Measurements from ENCODE around the gene FUNDC2.

FUNDC2 gene

GRCh38 chrX:155031657-155032056 is 5.0 kb downstream of the FUNDC2 start:
- Histone ChIP-seq H3K27ac (ENCODE audit: extremely low read depth, low read depth, low read length) (no peak overlapping the region), H3K9me3 (ENCODE audit: control insufficient read depth, insufficient read depth, low read depth, low read length) (peaks cover 3% of the 10 kb centered on the region; the same call in 1 of the 2 replicates), H3K4me1 (ENCODE audit: control insufficient read depth, insufficient read depth, low read length) (0 out of 2 replicates have a peak, but pooled peaks cover 2% of the 10 kb centered on the region), H3K36me3 (ENCODE audit: control insufficient read depth in 2 of 2, insufficient read depth in 1 of 2, low read length in 2 of 2) (peaks cover 9 to 22% of the 10 kb centered on the region in 2 experiments; a peak in 2 of 3 replicates), H3K4me3 (ENCODE audit: low read depth, low read length) (no peak overlapping the region)
- ChIA-PET CTCF (no interaction called here), POLR2A (no interaction called here)
- TF ChIP-seq GLIS1 (tag by site-specific recombination; IDR thresholded peaks at IDR 0.05) = no peak
- TF ChIP-seq ZNF664 (tag by site-specific recombination; IDR thresholded peaks at IDR 0.05) = no peak
- no peak for TF ChIP-seq ZNF366 (tag by site-specific recombination; conservative IDR thresholded peaks at IDR 0.05)
- TF ChIP-seq ZNF23 (tag by site-specific recombination; IDR thresholded peaks at IDR 0.05; ENCODE audit: borderline replicate concordance) = no peak
- TF ChIP-seq ZNF132 (tag by site-specific recombination; IDR thresholded peaks at IDR 0.05; ENCODE audit: borderline replicate concordance) = no peak
- TF ChIP-seq, protein P1, sequence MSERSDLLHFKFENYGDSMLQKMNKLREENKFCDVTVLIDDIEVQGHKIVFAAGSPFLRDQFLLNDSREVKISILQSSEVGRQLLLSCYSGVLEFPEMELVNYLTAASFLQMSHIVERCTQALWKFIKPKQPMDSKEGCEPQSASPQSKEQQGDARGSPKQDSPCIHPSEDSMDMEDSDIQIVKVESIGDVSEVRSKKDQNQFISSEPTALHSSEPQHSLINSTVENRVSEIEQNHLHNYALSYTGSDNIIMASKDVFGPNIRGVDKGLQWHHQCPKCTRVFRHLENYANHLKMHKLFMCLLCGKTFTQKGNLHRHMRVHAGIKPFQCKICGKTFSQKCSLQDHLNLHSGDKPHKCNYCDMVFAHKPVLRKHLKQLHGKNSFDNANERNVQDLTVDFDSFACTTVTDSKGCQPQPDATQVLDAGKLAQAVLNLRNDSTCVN (tag by site-specific recombination; optimal IDR thresholded peaks at IDR 0.05) = no peak
- no peak for TF ChIP-seq YY2 (tag by site-specific recombination; IDR thresholded peaks at IDR 0.05)
- no peak for TF ChIP-seq ZNF37A (tag by site-specific recombination; IDR thresholded peaks at IDR 0.05)
- TF ChIP-seq GFI1B (tag by site-specific recombination; IDR thresholded peaks at IDR 0.05) = no peak

GRCh38 chrX:155035688-155036087 is 9.0 kb downstream of the FUNDC2 start:
- Histone ChIP-seq H3K4me1 (ENCODE audit: control insufficient read depth, insufficient read depth, low read length) (no peaks in the 10 kb centered on the region), H3K9me3 (ENCODE audit: control insufficient read depth, insufficient read depth, low read depth, low read length) (peaks cover 3% of the 10 kb centered on the region; the same call in 1 of the 2 replicates), H3K27ac (ENCODE audit: extremely low read depth, low read depth, low read length) (no peak overlapping the region), H3K36me3 (ENCODE audit: control insufficient read depth in 2 of 2, insufficient read depth in 1 of 2, low read length in 2 of 2) (peaks cover 15 to 22% of the 10 kb centered on the region in 2 experiments; a peak in 2 of 3 replicates), H3K4me3 (ENCODE audit: low read depth, low read length) (no peak overlapping the region)
- ChIA-PET CTCF (no interaction called here), POLR2A (no interaction called here)
- TF ChIP-seq ZNF843 (tag by site-specific recombination; IDR thresholded peaks at IDR 0.05) = no peak
- peak; percentile 97 for TF ChIP-seq ZNF146 (tag by site-specific recombination; IDR thresholded peaks at IDR 0.05)

DNA sequence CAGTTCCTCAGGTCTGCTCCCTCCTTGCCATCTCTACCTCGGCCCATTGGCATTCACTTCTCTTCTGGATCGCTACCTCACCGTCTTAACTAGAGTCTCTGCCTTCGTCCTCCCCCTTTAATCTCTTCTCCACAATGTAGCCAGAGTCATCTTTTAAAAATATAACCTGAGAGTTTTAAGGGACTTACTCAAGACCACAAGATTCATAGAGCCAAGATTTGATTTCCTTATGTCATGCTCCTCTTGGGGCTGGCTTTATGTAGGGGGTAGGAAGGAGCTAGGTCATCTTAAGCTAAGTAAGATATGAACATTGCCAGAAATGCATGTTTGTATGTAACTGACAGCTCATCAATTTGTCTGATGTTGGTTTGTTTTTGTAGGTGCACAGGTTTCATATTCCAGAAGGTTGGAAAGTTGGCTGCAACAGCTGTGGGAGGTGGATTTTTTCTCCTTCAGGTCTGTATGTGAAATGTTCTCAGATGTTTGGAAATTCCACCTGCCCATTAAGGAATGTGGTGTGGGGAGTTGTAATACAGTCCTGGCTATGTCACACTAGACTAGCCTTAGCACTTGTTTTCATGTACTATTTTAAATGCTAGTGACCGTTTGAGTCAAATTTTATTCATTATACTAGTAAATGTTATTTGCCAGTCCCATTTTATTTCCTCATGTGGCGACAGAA is 19.6 kb downstream of the FUNDC2 start:
- ChIA-PET POLR2A (no interaction called here), CTCF (interaction anchor here (0.8 to 1.6 kb wide), 4 partner anchors 10 to 101 kb away, joined by 3 to 5 read pairs (median 5); no protein-coding TSS in a partner anchor)
- H3K27ac ChIP-seq (ENCODE audit: extremely low read depth, low read depth, low read length) = no peak overlapping the region
- no peaks in the 10 kb centered on the region for H3K4me1 ChIP-seq (ENCODE audit: control insufficient read depth, insufficient read depth, low read length)
- H3K36me3 ChIP-seq (ENCODE audit: control insufficient read depth in 2 of 2, insufficient read depth in 1 of 2, low read length in 2 of 2) = peaks cover 0 to 3% of the 10 kb centered on the region in 2 experiments; a peak in 1 of 3 replicates
- no peaks in the 10 kb centered on the region for H3K9me3 ChIP-seq (ENCODE audit: control insufficient read depth, insufficient read depth, low read depth, low read length)
- no peak overlapping the region for H3K4me3 ChIP-seq (ENCODE audit: low read depth, low read length)
- TF ChIP-seq ZBTB20 (tag by site-specific recombination; IDR thresholded peaks at IDR 0.05) (no peak), ZNF48 (tag by site-specific recombination; IDR thresholded peaks at IDR 0.05) (no peak), ZSCAN5A (tag by site-specific recombination; IDR thresholded peaks at IDR 0.05) (no peak), ZNF10 (tag by site-specific recombination; IDR thresholded peaks at IDR 0.05) (no peak), ZBTB1 (tag by site-specific recombination; IDR thresholded peaks at IDR 0.05) (no peak), ZBTB8A (tag by site-specific recombination; IDR thresholded peaks at IDR 0.05) (no peak), ZNF37A (tag by site-specific recombination; IDR thresholded peaks at IDR 0.05) (no peak)
